HG03097 (cell line): ENCODE results near the gene SCN1B.
"Not testable (repeated sequence)": the region's sequence is repeated elsewhere in the genome, so short reads cannot be mapped to it uniquely, and the experiment has no call there.

Experiments
- ATAC-seq: cut with Tn5 transposase; IDR thresholded peaks from one replicate; pipeline ENCODE4 v1.9.1; 2021; ENCODE audit not compliant: unreplicated experiment, low FRiP score

SCN1B gene

GRCh38 chr19:35000647-35001501 lies 29.4 kb upstream of the SCN1B start:
- ATAC-seq: no peak

- no peak for ATAC-seq
Measured at GRCh38 chr19:35002037-35002535, 28.2 kb upstream of the SCN1B start.

- ATAC-seq: no peak
Measured at GRCh38 chr19:35004517-35005255, 25.6 kb upstream of the SCN1B start.

GRCh38 chr19:35005256-35005977 lies 24.9 kb upstream of the SCN1B start:
- ATAC-seq: no peak

GRCh38 chr19:35006007-35006341 lies 24.3 kb upstream of the SCN1B start:
- not testable (repeated sequence) for ATAC-seq

GRCh38 chr19:35006342-35006998 lies 23.8 kb upstream of the SCN1B start:
- no peak for ATAC-seq

- ATAC-seq: no peak
Measured at GRCh38 chr19:35006999-35007365, 23.3 kb upstream of the SCN1B start.

GRCh38 chr19:35007427-35007826 lies 22.8 kb upstream of the SCN1B start:
- ATAC-seq: not testable (repeated sequence)

- no peak for ATAC-seq
Measured at GRCh38 chr19:35008891-35009341, 21.4 kb upstream of the SCN1B start.

GRCh38 chr19:35009424-35010415 lies 20.6 kb upstream of the SCN1B start:
- no peak for ATAC-seq

- ATAC-seq: no peak
Measured at GRCh38 chr19:35011091-35011689, 19.1 kb upstream of the SCN1B start.

- ATAC-seq: no peak
Measured at GRCh38 chr19:35011737-35012682, 18.3 kb upstream of the SCN1B start.

- no peak for ATAC-seq
Measured at GRCh38 chr19:35013041-35013819, 17.0 kb upstream of the SCN1B start.

- ATAC-seq: no peak
Measured at GRCh38 chr19:35013820-35014754, 16.2 kb upstream of the SCN1B start.

- ATAC-seq: not testable (repeated sequence)
Measured at GRCh38 chr19:35014774-35015173, 15.5 kb upstream of the SCN1B start.
